NCI-H1092 treated with DMSO at 0.1 percent for 48 hours (cell line): ENCODE measurements around the gene FAU.
"Not testable (repeated sequence)": the region's sequence is repeated elsewhere in the genome, so short reads cannot be mapped to it uniquely, and the experiment has no call there.

ENCODE experiments used
- DNase-seq: peaks from one replicate; lab custom pipeline; 2025; lab: John Stamatoyannopoulos, UW

Gene FAU

DNA sequence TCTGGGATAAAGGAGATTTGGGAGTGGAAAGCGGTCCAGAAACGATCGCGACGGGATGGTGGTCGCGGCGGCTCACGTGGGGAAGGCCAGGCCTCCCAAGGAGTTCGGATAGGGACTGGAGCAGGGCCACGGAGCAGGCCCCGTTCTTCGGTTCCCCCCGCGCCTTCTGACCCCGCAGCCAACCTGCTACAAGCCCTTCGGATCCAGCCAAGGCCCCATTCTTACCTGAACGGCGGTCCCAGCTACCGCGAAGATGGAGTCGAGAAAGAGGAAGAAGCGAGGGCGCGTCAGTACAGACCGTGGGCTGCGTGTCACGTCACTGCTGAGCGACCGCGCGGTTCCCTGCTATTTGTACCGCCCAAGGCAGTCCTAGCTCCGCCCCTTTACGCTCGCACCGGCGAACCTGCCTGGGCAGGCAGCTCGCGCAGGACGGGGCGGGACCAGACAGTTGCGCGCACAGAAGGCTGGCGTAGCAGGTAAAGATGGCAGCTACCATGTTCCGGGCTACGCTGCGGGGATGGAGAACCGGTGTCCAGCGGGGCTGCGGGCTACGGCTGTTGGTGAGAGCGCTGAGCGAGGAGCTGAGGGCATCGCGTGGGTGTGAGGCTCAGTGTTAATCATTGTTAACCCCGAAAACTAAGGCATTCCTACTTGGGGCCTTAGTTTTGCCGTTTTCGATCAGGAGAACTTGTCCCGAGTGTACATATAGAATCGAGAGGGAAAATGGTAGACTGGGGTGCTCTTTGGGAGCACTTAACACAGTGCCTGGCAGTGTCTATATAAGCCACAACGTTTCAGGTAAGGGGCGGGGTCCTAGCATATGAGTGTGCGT, at the start of gene FAU, which contains the start of gene MRPL49:
FAU (minus strand) TSS at position 270 of the 832 bp plus-strand sequence. CDS start 321 bp downstream, outside the sequence.
MRPL49 (plus strand) TSS at position 457 of the 832 bp plus-strand sequence; CDS start at position 483, 26 bp downstream.
- peak; percentile 99 for DNase-seq

GRCh38 chr11:65170058-65170534, 48.2 kb upstream of the FAU start, which contains the start of gene SPDYC:
Gene SPDYC (plus strand): TSS chr11:65170233. CDS start chr11:65171358, 1,125 bp downstream.
- no peak for DNase-seq

DNA sequence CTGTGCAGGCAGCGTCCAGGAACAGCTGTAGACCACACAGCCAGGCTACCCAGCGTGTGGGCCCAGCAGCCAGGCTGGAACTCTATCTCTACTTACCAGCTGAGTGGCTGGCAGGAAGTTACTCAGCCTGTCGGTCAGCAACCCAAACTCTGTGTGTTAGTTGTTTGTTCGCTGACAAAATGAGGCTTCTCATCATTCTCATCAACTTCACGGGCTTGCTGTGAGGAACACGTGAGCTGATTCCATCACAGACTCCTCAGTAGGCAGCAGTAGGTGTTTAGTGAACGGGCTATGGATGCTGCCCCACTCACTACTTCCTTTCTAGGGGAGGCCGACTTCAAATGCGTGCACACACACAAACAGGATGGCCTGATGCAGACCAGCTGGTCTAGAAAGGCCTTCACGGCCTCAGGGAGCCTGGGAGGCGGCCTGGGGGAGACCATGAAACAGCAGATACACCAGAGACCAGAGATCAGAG, 47.3 kb upstream of the FAU start:
- DNase-seq = no peak

GRCh38 chr11:65167656-65168055, 45.7 kb upstream of the FAU start:
- DNase-seq = no peak

GRCh38 chr11:65166893-65167292, 45.0 kb upstream of the FAU start:
- no peak for DNase-seq

- no peak for DNase-seq
Observed at GRCh38 chr11:65165410-65166317, 43.7 kb upstream of the FAU start.

- no peak for DNase-seq
Observed at GRCh38 chr11:65163684-65164083, 41.8 kb upstream of the FAU start.

- no peak for DNase-seq
Observed at GRCh38 chr11:65160643-65161042, 38.7 kb upstream of the FAU start.

GRCh38 chr11:65159012-65159411, 37.1 kb upstream of the FAU start:
- no peak for DNase-seq

DNA sequence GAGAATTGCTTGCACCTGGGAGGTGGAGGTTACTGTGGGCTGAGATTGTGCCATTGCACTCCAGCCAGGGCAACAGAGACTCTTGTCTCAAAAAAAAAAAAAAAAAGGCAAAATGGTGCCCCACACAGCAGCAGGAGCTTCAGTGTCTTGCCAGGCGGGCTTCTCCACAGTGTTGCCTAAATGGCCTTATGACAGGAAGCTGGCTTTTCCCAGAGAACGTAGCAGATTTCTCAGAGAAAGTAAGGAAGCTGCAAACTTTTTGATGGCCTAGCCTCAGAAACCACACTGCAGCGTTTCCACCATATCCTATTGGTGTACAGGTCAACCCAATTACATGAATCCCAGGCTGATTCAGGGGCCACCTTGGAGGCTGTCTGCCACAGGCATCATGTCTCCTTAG, 35.4 kb upstream of the FAU start:
- DNase-seq = no peak

DNA sequence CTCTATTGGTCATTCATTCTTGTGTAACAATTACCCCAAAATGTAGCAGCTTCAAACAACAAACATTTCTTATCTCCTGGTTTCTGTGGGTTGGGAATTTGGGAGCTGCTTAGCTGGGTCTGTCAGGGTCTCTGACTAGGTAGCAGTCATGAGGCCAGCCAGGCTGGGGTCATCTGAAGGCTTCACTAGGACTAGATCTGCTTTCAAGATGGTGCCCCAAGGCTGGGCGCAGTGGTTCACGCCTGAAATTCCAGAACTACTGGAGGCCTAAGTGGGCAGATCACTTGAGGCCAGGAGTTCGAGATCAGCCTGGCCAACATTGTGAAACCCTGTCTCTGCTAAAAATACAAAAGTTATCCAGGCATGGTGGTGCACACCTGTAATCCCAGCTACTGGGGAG, 35.0 kb upstream of the FAU start:
- DNase-seq = no peak

DNA sequence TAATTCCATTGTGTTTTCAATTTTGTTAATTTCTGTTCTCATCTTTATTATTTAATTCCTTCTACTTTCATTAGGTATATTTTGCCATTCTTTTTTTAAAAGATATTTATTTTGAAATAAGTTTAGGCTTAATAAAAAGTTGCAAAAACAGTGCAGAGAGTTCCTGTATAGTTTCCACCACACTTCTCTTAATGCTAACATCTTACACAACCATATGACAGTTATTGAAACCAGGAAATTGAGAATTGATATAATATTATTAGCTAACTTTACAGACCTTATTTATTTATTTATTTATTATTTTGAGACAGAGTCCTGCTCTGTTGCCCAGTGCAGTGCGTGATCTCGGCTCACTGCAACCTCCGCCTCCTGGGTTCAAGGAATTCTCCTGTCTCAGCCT, 34.3 kb upstream of the FAU start:
- no peak for DNase-seq

DNA sequence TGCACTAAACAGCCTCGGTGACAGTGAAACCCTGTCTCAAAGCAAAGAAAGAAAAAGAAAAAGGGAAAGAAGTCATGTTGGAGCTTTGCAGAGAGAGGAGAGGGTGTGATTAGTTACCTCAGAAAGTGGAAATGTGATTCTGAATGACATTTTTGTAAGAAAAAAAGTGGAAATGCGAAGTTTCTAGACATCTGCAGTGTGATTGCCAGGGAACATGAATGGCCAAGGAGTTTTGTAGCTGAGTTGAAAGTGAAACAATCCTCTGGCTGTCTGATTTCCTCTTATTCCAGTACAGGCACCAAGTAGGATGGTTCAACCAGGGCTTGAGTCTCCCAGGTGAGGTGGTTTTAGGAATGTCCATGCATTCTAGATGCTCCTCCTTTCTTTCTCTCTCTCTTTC, 30.2 kb upstream of the FAU start:
- DNase-seq = no peak

DNA sequence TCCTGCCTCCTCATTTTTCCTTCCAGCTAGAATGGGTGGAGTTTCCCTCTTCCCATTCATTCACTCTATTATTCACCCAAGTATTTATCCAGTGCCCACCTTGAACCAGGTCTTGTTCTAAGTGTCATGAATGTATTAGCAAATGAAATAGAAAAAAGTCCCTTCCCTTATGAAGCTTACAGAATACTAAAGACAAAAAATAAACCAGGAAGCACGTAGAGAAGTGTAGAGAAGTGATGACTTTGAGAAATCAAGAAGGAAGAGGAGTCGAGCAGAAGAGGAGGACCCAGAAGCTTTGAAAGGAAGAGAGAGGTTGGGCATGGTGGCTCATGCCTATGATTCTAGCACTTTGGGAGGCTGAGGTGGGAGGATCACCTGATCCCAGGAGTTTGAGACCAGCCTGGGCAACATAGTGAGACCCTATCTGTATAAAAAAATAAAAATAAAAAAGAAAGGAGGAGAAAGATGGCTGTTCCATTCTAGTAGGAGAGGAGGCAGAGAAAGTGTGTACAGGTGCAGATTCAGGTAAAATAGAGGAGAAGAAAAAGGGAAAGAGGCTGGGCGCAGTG, 29.5 kb upstream of the FAU start:
- DNase-seq = no peak

- peak; percentile 4 for DNase-seq
Observed at GRCh38 chr11:65150509-65151299, 28.8 kb upstream of the FAU start.

- not testable (repeated sequence) for DNase-seq
Observed at GRCh38 chr11:65150131-65150508, 28.2 kb upstream of the FAU start.

DNA sequence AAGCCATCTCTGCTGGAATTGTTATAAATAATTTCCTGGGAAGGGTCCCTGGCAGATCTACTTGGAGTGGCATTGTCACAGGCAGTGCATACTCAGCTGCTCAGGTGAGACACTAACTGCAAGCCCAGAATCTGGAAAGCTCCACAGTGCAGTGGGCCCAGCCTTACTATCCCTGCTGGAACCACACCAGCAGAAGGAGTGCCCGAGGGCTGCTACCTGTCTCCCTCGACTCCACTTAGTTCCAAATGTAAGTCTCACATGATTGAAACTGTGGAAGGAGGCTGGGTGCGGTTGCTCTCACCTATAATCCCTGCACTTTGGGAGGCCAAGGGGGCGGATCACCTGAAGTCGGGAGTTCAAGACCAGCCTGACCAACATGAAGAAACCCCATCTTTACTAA, 26.7 kb upstream of the FAU start:
- DNase-seq = no peak

- DNase-seq = no peak
Observed at GRCh38 chr11:65147352-65148075, 25.6 kb upstream of the FAU start.

- no peak for DNase-seq
Observed at GRCh38 chr11:65141896-65142494, 20.1 kb upstream of the FAU start.

- no peak for DNase-seq
Observed at GRCh38 chr11:65136515-65137096, 14.7 kb upstream of the FAU start.
